Stomach (tissue), 4 donors: Measurements from ENCODE around the gene PHKB.

Experiments
- EP300 ChIP-seq: sonication (generic); formaldehyde crosslinking; IDR thresholded peaks from one replicate; pipeline ENCODE4 v1.6.1; 2017; ENCODE audit warnings: antibody characterized with exemption
- POLR2A ChIP-seq, 4 donors: fragments of 450-650 bp; IDR thresholded peaks; one replicate each; pipeline ENCODE4 v1.6.1; 2016; ENCODE audit warnings: antibody characterized with exemption in 4 of 4, control low read depth in 2 of 4, mild to moderate bottlenecking in 1 of 4, moderate library complexity in 1 of 4
- TF ChIP-seq, protein P1 (sequence below), 7 experiments: fragments of 450-650 bp in 4 of 7; fragments of 200-600 bp in 3 of 7; sonication (generic) in 3 of 7; IDR thresholded peaks; one replicate each; pipeline ENCODE4 v1.5.1; 2016 to 2019; ENCODE audit warnings: antibody characterized with exemption in 7 of 7, control low read depth in 2 of 7, mild to moderate bottlenecking in 1 of 7

DNA sequence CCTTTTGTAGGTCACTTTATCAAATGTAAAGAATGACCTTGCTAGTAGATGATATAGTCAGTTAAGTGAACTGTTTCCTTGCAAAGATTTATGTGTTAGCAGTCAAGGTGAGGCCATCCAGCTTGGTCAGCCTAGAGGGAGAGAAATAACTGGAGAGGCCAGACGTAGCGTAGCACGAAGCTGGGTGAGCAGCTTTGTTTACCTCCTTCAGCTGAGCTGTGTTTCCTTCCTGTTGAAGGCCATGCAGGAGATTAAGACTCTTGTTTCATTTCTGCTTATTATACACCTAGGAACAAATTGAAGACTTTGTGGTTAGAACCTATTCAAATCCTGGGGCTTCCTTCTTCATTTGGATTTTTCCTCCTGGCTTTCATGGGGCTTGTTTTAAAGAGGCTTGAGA is 267.1 kb downstream of the PHKB start:
- no peak for TF ChIP-seq EP300
- TF ChIP-seq, protein P1, sequence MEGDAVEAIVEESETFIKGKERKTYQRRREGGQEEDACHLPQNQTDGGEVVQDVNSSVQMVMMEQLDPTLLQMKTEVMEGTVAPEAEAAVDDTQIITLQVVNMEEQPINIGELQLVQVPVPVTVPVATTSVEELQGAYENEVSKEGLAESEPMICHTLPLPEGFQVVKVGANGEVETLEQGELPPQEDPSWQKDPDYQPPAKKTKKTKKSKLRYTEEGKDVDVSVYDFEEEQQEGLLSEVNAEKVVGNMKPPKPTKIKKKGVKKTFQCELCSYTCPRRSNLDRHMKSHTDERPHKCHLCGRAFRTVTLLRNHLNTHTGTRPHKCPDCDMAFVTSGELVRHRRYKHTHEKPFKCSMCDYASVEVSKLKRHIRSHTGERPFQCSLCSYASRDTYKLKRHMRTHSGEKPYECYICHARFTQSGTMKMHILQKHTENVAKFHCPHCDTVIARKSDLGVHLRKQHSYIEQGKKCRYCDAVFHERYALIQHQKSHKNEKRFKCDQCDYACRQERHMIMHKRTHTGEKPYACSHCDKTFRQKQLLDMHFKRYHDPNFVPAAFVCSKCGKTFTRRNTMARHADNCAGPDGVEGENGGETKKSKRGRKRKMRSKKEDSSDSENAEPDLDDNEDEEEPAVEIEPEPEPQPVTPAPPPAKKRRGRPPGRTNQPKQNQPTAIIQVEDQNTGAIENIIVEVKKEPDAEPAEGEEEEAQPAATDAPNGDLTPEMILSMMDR (IDR thresholded peaks at IDR 0.05), result no peak
- TF ChIP-seq POLR2A (IDR thresholded peaks at IDR 0.05), result no peak
